GM18873 (cell line): ENCODE results near the gene MSH3.
"Not testable (repeated sequence)": the region's sequence is repeated elsewhere in the genome, so short reads cannot be mapped to it uniquely, and the experiment has no call there.

ENCODE experiments used
- ATAC-seq: cut with Tn5 transposase; IDR thresholded peaks from one replicate; pipeline ENCODE4 v1.9.1; 2021; ENCODE audit warnings: mild to moderate bottlenecking, moderate library complexity, moderate number of reproducible peaks; ENCODE audit not compliant: unreplicated experiment, low FRiP score

The MSH3 gene

GRCh38 chr5:80837679-80838078 is 183.2 kb downstream of the MSH3 start:
- ATAC-seq = peak; percentile 72

- ATAC-seq = not testable (repeated sequence)
Measured at GRCh38 chr5:80841026-80841797, 186.8 kb downstream of the MSH3 start.

GRCh38 chr5:80846422-80846821 is 192.0 kb downstream of the MSH3 start:
- not testable (repeated sequence) for ATAC-seq

- ATAC-seq = not testable (repeated sequence)
Measured at GRCh38 chr5:80850168-80850567, 195.7 kb downstream of the MSH3 start.

- ATAC-seq = no peak
Measured at GRCh38 chr5:80852331-80853245, 198.1 kb downstream of the MSH3 start.

GRCh38 chr5:80853413-80853812 is 199.0 kb downstream of the MSH3 start:
- no peak for ATAC-seq

- ATAC-seq = no peak
Measured at GRCh38 chr5:80854583-80854982, 200.1 kb downstream of the MSH3 start.

- ATAC-seq = no peak
Measured at GRCh38 chr5:80860924-80861613, 206.6 kb downstream of the MSH3 start.

GRCh38 chr5:80863708-80864107 is 209.3 kb downstream of the MSH3 start:
- ATAC-seq = no peak

GRCh38 chr5:80864109-80864508 is 209.7 kb downstream of the MSH3 start:
- no peak for ATAC-seq

- ATAC-seq = no peak
Measured at GRCh38 chr5:80864706-80865435, 210.4 kb downstream of the MSH3 start.

- no peak for ATAC-seq
Measured at GRCh38 chr5:80865551-80865950, 211.1 kb downstream of the MSH3 start.

- ATAC-seq = no peak
Measured at GRCh38 chr5:80866371-80866770, 211.9 kb downstream of the MSH3 start.

GRCh38 chr5:80867233-80867632 is 212.8 kb downstream of the MSH3 start:
- no peak for ATAC-seq

- ATAC-seq = no peak
Measured at GRCh38 chr5:80870442-80870841, 216.0 kb downstream of the MSH3 start.

GRCh38 chr5:80871541-80871961 is 217.1 kb downstream of the MSH3 start:
- no peak for ATAC-seq

GRCh38 chr5:80874162-80874561 is 219.7 kb downstream of the MSH3 start:
- no peak for ATAC-seq

- ATAC-seq = no peak
Measured at GRCh38 chr5:80877592-80877991, 223.1 kb downstream of the MSH3 start.

- ATAC-seq = no peak
Measured at GRCh38 chr5:80881726-80882125, 227.3 kb downstream of the MSH3 start.

GRCh38 chr5:80883390-80883789 is 228.9 kb downstream of the MSH3 start:
- ATAC-seq = not testable (repeated sequence)
